RPMI8226 (cell line): Measurements from ENCODE around the gene CLDN19.
A peak's percentile ranks its signal among the peaks of the same experiment; 100 is the strongest.
"Not testable (repeated sequence)": the region's sequence is repeated elsewhere in the genome, so short reads cannot be mapped to it uniquely, and the experiment has no call there.

Experiments
- DNase-seq: peaks from one replicate; pipeline ENCODE4 v3.0.0-alpha.2; 2015

CLDN19 gene

GRCh38 chr1:42737257-42737656 lies 2.8 kb downstream of the CLDN19 start:
- DNase-seq, result peak; percentile 96

DNA sequence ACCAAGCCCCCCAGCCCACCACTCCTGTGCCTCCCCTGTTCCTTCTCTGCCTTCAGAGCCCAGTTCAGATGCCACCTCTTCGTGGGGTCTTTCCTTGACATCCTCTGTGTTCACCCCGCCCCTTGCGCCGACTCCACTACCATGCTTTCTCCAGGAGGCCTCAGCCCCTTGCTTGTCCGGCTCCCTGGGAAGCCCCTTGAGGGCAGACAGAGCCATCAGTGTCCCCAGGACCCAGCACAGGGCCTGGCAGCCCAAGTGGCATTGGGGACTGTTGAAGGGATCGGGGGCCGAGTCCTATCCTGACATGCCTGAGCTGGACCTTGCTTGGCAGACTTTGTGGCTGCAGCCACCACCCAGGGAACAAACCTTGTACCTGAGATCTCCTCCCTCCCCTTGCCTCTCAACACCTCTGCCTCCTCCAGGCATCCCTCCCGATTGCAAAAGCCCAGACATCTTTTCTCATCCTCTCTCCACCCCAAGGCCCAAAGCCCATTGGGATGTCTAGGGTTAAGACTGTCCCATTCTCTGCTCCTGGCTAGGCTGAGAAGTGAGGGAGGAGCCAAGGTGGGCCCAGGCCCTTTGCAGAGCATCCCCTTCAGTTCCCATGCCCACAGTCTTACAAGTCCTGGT lies 3.4 kb downstream of the CLDN19 start:
- DNase-seq, result no peak

GRCh38 chr1:42736152-42736551 lies 3.9 kb downstream of the CLDN19 start:
- peak; percentile 47 for DNase-seq

DNA sequence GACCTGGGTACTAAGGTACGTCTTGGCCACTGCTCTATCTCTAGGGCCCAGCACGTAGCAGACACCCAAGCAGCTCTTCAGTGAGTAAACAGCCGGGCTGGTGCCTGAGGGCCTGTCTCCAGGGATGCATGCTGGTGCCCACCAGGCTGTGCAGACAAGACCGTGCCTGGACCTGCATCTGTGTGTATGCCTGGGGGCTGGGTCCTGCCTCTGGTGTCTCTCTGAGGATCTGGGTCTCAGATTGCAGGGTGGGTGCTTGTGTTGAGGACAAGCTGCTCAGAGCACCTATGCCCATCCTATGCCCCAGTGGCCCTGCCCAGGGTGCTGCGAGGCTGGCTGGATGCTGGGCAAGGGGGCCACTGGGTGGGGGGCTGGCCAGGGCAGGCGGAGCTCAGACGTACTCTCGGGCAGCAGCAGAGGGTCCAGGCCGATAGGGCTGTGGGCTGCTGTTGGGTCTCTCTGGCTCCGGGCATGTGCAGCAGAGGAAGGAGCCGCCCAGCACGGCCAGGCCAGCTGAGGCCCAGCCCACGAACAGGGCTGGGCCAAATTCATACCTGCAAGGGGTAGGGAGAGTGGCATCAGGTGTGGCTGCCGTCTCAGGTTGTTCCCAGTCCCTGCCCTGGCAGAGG lies 4.4 kb downstream of the CLDN19 start:
- DNase-seq, result no peak

GRCh38 chr1:42735056-42735455 lies 5.0 kb downstream of the CLDN19 start:
- no peak for DNase-seq

- DNase-seq, result no peak
These were observed 5.6 kb downstream of the CLDN19 start for GRCh38 chr1:42734201-42735035.

- DNase-seq, result no peak
These were observed 6.4 kb downstream of the CLDN19 start for GRCh38 chr1:42733415-42734200.

DNA sequence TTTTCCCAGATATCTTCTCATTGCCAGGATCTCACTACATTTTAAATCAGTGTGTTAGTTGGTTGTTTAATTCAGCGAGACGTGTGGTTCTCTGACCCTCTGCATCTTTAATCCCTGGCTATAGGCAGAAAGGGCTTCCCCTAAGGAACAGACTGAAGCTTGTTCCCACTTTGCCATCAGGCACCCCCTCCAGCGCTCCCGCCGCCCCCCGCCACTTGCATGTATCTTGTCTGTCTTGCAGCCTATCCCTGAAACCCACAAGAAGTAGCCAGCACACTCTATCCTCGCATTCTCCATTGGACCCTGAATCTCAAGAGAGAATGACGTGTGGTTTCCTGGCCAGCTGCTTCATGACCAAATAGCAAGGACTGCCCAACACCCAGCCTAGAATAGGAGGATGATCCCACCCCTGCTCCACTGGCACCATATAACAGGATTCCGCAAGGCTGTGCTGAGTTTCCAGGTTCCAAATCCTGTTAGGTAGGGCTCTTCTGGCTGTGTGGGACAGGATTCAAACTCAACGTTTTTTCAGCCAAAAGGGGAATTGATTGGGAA lies 7.8 kb downstream of the CLDN19 start:
- no peak for DNase-seq

DNA sequence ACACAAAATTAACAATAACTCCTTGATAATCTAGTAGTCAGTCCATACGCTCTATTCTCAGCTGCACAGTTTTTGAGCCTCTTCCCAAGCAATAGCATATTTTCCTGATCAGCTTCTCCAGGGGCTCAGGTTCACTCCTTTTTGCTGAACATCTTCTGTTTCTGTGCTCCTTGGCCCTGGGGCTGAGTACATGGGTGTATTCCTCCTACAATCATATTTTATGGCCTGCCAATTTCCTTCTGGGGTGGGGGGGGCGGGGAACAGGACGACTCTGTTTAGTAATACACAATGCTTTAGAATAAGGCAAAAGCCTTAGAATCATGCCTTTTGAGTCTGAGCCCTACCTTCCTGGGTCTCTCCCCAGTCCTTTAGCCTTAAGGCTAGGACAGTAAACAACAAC lies 8.5 kb downstream of the CLDN19 start:
- DNase-seq, result no peak

GRCh38 chr1:42730988-42731387 lies 9.0 kb downstream of the CLDN19 start:
- DNase-seq, result peak; percentile 72

- DNase-seq, result no peak
These were observed 10.0 kb downstream of the CLDN19 start for GRCh38 chr1:42730002-42730401.

GRCh38 chr1:42725820-42726219 lies 14.2 kb downstream of the CLDN19 start:
- DNase-seq, result not testable (repeated sequence)

DNA sequence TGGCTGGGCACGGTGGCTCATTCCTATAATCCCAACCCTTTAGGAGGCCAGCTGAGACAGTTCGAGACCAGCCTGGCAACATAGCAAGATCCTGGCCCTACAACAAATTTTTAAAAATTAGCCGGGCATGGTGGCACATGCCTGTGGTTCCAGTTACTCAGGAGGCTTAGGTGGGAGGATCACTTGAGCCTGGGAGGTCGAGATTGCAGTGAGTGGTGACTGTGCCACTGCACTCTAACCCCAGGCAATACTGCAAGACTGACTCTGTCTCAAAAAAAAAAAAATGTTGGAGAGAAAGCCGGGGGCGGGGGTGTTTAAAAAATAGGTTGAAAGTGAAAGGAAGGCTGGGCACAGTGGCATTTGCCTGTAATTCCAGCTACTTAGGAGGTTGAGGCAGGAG lies 16.5 kb downstream of the CLDN19 start:
- no peak for DNase-seq

DNA sequence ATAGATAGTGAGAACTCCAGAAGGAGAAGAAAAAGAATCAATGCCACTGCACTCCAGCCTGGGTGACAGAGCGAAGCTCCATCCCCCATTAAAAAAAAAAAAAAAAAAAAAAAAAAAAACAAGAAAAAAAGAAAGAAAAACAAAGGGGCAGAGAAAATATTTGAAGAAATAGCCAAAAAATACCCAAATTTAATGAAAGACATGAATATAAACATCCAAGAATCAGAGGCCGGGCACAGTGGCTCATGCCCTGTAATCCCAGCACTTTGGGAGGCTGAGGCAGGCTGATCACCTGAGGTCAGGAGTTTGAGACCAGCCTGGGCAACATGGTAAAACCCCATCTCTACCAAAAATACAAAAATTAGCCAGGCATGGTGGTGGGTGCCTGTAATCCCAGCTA lies 17.6 kb downstream of the CLDN19 start:
- not testable (repeated sequence) for DNase-seq

GRCh38 chr1:42721926-42722325 lies 18.1 kb downstream of the CLDN19 start:
- no peak for DNase-seq

DNA sequence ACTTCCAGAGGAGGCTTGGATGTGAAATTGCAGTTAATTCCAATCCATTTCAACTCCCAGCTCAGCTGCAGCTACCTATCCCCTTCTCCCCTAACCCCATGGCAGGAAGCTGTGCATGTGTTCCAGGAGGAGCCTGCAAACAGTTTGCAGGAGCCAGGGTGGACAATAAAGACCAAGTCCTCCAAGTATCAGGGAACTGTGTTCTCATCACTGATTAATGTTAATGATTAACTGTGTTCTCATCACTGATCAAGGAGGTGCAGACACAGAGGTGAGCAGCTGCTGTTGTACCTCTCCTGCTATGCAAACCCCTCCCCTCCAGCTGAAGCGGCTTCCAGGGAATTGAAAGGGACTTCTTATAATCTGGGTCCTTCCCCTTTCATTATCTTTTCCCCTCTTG lies 19.2 kb downstream of the CLDN19 start:
- no peak for DNase-seq

DNA sequence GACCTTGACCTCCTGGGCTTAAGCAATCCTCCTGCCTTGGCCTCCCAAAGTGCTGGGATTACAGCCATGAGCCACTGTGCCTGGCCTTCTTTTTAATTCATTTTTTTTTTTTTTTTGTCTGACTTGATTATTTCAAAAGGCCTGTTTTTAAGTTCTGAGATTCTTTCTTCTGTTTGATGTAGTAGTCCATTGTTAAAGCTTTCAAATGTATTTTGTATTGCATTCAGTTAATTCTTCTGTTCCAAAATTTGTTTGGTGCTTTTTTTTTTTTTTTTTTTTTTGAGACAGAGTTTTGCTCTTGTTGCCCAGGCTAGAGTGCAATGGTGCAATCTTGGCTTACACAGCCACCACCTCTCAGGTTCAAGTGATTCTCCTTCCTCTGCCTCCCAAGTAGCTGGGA lies 25.6 kb downstream of the CLDN19 start:
- not testable (repeated sequence) for DNase-seq

DNA sequence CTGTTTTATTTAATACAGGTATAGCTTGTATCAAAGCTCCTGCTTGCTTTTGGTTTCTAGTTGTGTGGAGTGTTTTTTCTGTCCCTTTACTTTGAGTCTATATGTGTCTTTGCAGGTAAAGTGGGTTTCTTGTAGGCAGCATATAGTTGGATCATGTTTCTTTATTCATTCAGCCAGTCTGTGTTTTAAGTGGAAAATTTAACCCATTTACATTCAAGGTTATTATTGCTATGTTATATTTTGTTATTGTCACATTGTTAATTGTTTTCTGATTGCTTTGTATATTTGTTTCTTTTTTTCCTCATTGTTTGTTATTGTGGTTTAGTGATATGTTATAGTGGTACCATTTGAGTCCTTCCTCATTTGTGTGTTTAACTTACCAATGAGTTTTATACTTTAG lies 26.7 kb downstream of the CLDN19 start:
- DNase-seq, result no peak

GRCh38 chr1:42712808-42713207 lies 27.2 kb downstream of the CLDN19 start:
- not testable (repeated sequence) for DNase-seq

DNA sequence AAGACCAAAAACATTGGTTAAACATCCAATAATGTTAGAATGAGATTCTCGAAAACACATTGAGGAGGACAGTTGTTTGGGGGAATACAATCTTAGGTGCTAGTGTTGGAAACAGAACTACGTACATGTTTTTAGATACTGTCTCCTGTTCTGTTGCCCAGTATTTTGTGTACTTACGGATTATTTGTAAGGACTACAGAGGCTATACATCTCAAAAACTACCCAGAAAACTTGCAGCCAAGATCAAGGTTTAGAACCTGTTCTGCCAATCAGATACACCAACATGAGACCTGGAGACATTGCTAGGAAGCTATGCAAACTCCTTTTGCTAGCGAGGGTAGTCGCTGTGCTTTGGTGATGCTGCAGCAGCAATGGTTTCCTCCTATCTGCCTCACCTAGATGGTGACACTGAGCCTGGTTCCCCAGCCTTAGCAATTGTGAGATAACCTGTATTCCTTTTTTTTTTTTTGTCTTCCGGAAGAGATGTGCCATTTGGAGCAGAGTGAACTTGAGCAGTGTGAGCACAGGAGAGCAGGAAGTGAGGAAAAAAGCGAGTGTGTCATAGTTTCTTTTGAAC lies 36.1 kb downstream of the CLDN19 start:
- DNase-seq, result no peak

DNA sequence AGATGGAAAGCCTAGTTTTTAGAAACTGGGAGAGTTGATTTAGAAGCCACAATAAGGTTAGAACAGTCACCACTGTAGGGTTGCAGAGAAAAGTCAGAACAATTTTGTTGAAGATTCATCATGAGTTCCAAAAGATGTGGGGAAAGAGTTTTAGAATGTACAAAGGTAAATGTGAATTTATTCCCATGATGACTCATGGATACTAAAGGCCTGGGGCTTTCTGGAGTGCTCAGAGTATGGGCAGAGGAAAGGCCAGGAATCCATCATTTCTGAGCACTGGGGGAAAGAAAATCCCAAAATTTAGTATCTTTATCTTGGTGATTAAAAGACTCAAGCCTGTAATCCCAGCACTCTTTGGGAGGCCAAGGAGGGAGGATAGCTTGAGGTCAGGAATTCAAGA lies 40.0 kb downstream of the CLDN19 start:
- DNase-seq, result no peak

DNA sequence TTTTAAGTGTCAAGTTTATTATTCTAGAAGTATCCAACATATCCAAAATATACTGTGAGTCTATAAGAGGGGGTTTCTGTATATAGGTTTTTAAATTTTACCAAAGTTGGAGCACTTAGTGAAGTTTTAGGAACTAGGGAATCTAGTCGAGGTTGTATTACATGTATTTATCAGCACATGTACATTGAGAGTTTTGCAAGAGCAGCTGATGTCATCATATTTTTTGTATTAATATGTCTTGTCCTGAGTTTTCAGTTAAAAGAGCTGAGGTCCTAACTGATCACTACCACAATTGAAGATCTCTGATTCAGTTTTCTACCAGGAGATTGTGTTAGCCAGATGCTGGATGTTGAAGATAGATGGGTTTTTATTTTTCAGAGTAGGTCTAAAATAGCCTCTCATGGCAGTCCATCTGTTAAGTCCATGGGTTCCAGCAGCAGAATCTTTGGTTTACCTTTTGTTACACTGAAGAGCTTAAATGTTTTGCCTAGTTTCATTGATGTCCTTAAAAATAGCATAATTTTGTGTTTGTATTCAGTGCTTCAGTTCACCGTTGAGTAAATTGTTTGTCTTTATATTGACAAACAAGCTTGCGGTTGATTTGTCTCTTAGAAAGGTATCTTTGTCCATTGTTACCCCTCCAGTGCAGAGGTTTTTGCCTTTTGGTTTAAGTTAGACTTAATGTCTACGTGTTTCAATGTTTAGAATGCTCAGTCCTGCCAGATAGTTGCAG lies 41.8 kb downstream of the CLDN19 start:
- no peak for DNase-seq
